C1 segment of cervical spinal cord (tissue), 14 donors: ENCODE results near the gene MDFIC.
A peak's percentile ranks its signal among the peaks of the same experiment; 100 is the strongest.

Experiments
- DNase-seq, 14 donors: peaks; one replicate each; lab custom pipeline; 2025; lab: John Stamatoyannopoulos, UW

Gene MDFIC

GRCh38 chr7:114925434-114925833, 3.5 kb downstream of the MDFIC start:
- no peak for DNase-seq

GRCh38 chr7:114928060-114928459, 6.2 kb downstream of the MDFIC start:
- no peak for DNase-seq

- no peak for DNase-seq
Measured at GRCh38 chr7:114929570-114929969, 7.7 kb downstream of the MDFIC start.

- no peak for DNase-seq
Measured at GRCh38 chr7:114930107-114930661, 8.3 kb downstream of the MDFIC start.

GRCh38 chr7:114930829-114931655, 9.1 kb downstream of the MDFIC start:
- no peak for DNase-seq

GRCh38 chr7:114931656-114932011, 9.7 kb downstream of the MDFIC start:
- DNase-seq = no peak

GRCh38 chr7:114932991-114933390, 11.1 kb downstream of the MDFIC start:
- DNase-seq = no peak

- DNase-seq = no peak
Measured at GRCh38 chr7:114933658-114934057, 11.8 kb downstream of the MDFIC start.

GRCh38 chr7:114934086-114934485, 12.2 kb downstream of the MDFIC start:
- DNase-seq = no peak

- DNase-seq = no peak
Measured at GRCh38 chr7:114934713-114935112, 12.8 kb downstream of the MDFIC start.

GRCh38 chr7:114936471-114936870, 14.6 kb downstream of the MDFIC start:
- DNase-seq = no peak

GRCh38 chr7:114937446-114937845, 15.6 kb downstream of the MDFIC start:
- no peak for DNase-seq

- DNase-seq = no peak
Measured at GRCh38 chr7:114938785-114939184, 16.9 kb downstream of the MDFIC start.

- DNase-seq = no peak
Measured at GRCh38 chr7:114939484-114940097, 17.7 kb downstream of the MDFIC start.

- DNase-seq = no peak
Measured at GRCh38 chr7:114940220-114940619, 18.3 kb downstream of the MDFIC start.

GRCh38 chr7:114941692-114942091, 19.8 kb downstream of the MDFIC start:
- no peak for DNase-seq

- no peak for DNase-seq
Measured at GRCh38 chr7:114942446-114943175, 20.7 kb downstream of the MDFIC start.

- no peak for DNase-seq
Measured at GRCh38 chr7:114943530-114943929, 21.6 kb downstream of the MDFIC start.

- DNase-seq = no peak
Measured at GRCh38 chr7:114943953-114944744, 22.3 kb downstream of the MDFIC start.

GRCh38 chr7:114944745-114945625, 23.1 kb downstream of the MDFIC start:
- peak in 8 of 14 donors; percentile 6 to 36 (median 20) for DNase-seq
